Measurements from ENCODE around the gene SKAP1.
"Not testable (repeated sequence)": the region's sequence is repeated elsewhere in the genome, so short reads cannot be mapped to it uniquely, and the experiment has no call there.

SKAP1 gene

DNA sequence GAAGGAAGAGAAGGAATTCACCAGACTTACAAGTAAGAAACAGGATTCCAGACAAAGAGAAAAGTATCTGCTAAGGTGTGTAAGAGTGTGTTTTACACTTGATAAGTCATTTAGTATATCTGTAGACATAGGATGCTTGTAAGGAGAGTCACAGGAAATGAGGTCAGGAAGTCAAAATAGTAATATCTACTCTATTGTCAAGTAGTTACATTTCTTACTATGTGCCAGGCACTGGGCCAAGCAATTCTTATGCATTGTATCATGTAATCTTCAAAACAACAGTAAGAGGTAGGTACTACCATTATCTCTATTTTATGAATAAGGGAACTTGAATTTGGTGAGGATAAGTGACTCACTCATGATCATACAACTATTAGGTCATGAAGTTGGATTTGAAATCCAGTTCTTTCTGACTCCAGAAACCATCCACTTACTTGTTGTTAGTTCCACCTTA, 193.3 kb downstream of the SKAP1 start:
- Mint-ChIP-seq H3K4me1 (peaks cover 9% of the 10 kb centered on the region), H3K4me3 (no peak overlapping the region), H3K27ac (no peak overlapping the region), H3K27me3 (peaks cover 20% of the 10 kb centered on the region), H3K36me3 (peaks cover 5% of the 10 kb centered on the region), H3K9me3 (no peaks in the 10 kb centered on the region)
- no peak for ATAC-seq

DNA sequence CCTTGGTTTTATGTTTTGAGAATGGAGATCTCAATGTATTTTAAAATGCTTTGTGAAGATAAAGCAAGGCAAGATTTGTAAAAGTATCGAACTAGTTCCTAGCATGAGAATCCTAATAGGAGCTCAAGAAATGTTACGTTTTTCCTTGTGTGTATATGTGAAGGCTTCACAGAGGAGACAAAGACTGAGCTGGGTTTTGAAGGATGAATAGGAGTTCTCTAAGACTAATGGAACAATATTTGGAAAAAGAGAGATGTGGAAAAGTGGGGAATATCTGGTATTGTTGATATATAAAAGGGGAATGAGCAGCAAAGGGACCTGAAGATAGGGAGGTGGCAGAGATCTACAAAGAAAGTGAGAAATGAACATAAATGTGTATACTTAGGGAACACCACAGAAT, 195.1 kb downstream of the SKAP1 start:
- H3K4me1 Mint-ChIP-seq: no peaks in the 10 kb centered on the region
- no peak overlapping the region for H3K27ac Mint-ChIP-seq
- peaks cover 26% of the 10 kb centered on the region for H3K27me3 Mint-ChIP-seq
- no peaks in the 10 kb centered on the region for H3K9me3 Mint-ChIP-seq
- H3K4me3 Mint-ChIP-seq: no peak overlapping the region
- H3K36me3 Mint-ChIP-seq: peaks cover 5% of the 10 kb centered on the region
- no peak for ATAC-seq

DNA sequence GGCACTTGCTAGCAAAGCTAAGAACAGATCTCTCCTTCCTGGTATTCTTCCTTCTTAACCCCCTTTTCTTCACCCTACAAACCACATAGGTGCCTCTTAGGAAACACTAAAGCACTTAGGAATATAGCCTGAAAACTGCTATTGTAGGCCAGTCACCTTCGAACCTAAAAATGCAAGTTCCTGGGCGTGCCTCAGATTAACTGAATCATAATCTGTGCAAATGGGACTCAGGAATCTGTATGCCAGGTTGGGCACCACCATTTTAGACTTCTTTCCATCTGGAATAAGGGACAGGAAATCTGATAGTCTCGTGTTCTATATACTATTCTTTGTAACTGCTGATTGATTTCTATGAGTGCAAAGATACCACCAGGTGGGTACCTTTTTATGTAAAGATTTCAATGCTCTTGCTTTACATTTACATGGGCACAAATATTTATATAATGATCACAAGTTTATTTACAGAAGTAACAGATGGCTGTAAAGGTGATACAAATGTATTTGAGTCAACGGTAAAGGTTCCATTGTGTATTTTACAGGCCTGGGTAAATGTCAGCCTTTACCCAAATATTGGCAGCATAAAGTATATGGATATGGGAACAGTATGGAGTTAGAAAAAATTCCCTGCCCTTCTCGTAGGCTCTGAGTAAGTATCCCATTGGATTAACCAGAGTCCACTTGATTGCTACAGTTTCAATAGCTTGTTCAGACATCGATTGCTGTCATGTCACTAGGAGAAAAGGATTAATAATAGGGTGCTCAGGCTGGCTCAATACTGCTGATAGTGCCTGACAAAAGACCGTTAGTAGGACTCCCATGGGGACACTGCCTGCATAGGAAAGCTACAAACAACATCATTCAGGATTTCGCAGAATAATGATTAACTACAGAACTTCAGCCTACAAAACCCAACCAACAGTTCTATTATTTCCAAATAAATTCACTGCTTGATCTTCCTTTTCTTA, 197.7 kb downstream of the SKAP1 start:
- Mint-ChIP-seq H3K36me3 (peaks cover under 1% of the 10 kb centered on the region), H3K27ac (no peak overlapping the region), H3K9me3 (no peaks in the 10 kb centered on the region), H3K4me3 (no peak overlapping the region), H3K4me1 (no peaks in the 10 kb centered on the region), H3K27me3 (peaks cover 19% of the 10 kb centered on the region)
- ATAC-seq: no peak

DNA sequence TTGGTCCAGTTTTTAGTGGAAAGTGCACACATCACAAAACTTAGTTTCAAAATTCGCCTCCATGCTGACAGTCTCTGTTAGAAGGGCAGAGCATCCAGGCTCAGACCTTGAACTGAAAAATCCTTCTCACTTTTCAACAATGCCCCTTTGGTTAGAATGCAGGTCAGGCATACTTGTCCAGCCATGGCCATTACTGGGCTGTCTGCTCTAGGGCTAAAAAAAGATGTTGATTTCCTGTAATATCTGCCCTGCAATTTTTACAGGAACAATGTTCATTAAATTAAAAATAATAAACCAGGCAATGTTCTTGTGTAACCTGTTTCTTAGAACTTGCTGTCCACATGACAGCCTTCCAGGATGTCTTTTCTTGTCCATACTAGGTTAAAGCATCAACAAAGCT, 200.1 kb downstream of the SKAP1 start:
- no peaks in the 10 kb centered on the region for H3K9me3 Mint-ChIP-seq
- no peaks in the 10 kb centered on the region for H3K4me1 Mint-ChIP-seq
- no peak for ATAC-seq
- H3K4me3 Mint-ChIP-seq: no peak overlapping the region
- no peak overlapping the region for H3K27ac Mint-ChIP-seq
- H3K27me3 Mint-ChIP-seq: peaks cover 18% of the 10 kb centered on the region
- H3K36me3 Mint-ChIP-seq: no peaks in the 10 kb centered on the region

DNA sequence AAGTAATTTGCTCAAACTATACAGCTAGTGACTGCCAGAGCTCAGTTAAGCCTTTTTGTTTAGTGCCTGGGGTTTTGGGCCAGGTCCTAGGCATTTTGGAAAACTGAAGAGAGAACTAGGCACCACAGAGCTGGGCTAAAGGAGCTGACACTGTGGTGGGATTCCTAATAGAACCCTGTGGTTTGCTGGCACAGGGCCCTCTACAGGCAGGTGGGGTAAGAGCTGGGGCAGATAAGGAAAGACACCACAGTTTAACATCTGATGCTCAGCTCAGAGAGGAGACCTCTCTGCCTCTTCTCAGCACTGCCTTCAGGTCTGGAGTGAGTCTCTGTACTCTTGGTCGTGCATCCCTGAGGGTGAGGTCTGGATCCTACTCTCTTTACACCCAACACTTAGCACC, 201.3 kb downstream of the SKAP1 start:
- no peaks in the 10 kb centered on the region for H3K36me3 Mint-ChIP-seq
- no peaks in the 10 kb centered on the region for H3K4me1 Mint-ChIP-seq
- no peaks in the 10 kb centered on the region for H3K9me3 Mint-ChIP-seq
- H3K27me3 Mint-ChIP-seq: peaks cover 18% of the 10 kb centered on the region
- no peak overlapping the region for H3K27ac Mint-ChIP-seq
- H3K4me3 Mint-ChIP-seq: no peak overlapping the region
- no peak for ATAC-seq

DNA sequence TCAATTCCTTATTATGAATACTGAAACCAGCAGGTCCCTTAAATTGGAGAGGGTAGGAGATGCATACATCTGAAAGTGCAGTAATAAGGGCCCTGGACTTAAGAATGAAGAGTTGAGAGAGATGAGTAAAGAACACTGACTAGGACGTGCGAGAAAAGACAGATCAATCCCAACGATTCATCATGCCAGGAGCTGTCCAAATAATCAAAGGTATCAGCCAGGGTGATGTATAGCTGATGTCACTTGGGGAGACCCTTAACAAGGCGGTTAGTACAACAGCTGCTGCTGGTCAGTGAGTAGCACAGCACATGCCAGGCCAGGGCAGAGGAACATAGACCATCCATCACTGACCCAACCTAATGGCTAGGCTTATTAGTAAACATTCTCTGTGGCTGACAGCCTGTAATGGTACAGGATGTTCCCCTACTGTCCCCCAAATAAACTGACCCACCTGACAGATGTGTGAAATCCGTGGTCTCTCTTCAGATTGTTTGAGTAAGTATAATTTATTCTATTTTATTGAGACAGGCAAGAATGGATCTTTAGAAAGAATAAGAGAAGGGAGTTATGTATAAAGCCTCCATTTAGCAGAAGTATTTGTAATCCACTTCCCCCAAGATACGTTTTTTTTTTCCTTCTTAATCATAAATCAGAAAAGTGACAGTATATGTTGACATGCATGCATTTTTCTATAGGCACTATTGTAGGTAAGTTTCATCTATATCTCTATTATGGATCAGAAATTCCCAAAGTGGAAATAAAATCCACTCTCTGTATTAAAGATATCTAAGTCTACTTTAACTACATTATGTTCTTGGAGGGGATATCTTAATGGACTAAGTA, 204.1 kb downstream of the SKAP1 start:
- Mint-ChIP-seq H3K27ac (no peak overlapping the region), H3K4me1 (no peaks in the 10 kb centered on the region), H3K36me3 (no peaks in the 10 kb centered on the region), H3K27me3 (no peaks in the 10 kb centered on the region), H3K9me3 (no peaks in the 10 kb centered on the region), H3K4me3 (no peak overlapping the region)
- no peak for ATAC-seq

DNA sequence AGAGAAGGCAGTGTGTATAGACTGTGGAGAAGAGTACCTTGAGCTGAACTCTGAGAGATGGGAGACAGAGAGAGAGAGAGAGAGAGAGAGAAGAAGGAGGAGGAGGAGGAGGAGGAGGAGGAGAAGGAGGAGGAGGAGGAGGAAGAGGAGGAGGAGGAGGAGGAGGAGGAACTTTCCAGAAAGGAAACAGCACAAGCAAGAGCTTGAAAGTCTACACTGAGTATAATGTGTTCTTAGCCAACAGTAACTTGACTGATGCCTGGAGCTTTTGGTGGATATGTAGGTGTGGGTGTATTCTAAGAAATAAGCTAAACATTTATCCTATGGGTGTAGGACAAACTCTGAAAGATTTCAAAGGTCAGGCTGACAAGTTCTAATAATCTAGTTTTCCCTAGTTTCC, 206.1 kb downstream of the SKAP1 start:
- no peak overlapping the region for H3K4me3 Mint-ChIP-seq
- no peaks in the 10 kb centered on the region for H3K9me3 Mint-ChIP-seq
- no peak overlapping the region for H3K27ac Mint-ChIP-seq
- H3K27me3 Mint-ChIP-seq: no peaks in the 10 kb centered on the region
- H3K36me3 Mint-ChIP-seq: no peaks in the 10 kb centered on the region
- H3K4me1 Mint-ChIP-seq: no peaks in the 10 kb centered on the region
- ATAC-seq: no peak

DNA sequence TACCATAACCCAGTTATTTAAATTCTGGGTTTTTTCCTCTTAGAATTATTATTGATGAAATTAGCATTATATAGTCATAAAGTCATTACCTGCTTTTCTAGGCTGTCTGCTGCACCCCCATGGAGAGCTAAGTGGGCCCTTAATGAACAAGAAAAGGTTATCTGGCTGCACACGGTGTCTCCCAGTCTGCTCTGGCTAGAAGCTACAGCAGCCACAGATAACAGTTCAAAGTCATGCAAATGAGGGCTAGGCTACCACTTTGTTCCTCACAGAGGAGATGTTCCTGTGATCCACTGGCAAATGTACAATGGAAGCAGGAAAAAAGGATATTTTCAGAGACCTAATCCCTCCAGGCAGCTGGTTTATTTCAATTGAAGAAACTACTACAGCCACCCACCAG, 210.4 kb downstream of the SKAP1 start:
- Mint-ChIP-seq H3K27ac (no peak overlapping the region), H3K4me3 (no peak overlapping the region), H3K9me3 (no peaks in the 10 kb centered on the region), H3K4me1 (no peaks in the 10 kb centered on the region), H3K27me3 (no peaks in the 10 kb centered on the region), H3K36me3 (no peaks in the 10 kb centered on the region)
- ATAC-seq: no peak

DNA sequence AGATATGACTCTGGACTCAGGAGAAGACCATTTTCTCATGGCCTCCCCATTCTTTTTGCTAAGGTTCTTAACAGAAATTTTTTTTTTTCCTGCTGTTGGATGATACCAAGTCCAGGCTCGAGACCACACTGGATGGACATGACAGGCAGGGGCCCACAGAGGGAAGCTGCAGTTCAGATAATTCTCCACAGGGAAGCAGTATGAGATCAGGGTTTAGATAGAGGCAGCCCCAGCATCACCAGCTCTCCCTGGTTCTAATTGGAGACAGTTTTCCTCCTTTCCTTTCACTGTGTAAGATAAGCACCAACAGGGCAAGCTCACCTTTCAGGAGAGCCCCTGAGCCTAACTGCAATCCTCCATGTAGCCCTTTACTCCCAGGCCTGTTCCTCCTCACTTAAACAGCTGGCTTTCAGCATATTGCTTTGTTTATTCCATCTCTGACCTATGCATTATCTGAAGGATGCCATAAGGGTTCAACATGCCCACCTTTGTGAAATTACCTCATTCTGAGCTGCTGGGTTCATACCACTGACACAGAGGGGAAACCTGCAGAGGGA, 214.4 kb downstream of the SKAP1 start:
- Mint-ChIP-seq H3K9me3 (no peaks in the 10 kb centered on the region), H3K36me3 (no peaks in the 10 kb centered on the region), H3K4me3 (no peak overlapping the region), H3K27ac (no peak overlapping the region), H3K4me1 (no peaks in the 10 kb centered on the region), H3K27me3 (no peaks in the 10 kb centered on the region)
- no peak for ATAC-seq

DNA sequence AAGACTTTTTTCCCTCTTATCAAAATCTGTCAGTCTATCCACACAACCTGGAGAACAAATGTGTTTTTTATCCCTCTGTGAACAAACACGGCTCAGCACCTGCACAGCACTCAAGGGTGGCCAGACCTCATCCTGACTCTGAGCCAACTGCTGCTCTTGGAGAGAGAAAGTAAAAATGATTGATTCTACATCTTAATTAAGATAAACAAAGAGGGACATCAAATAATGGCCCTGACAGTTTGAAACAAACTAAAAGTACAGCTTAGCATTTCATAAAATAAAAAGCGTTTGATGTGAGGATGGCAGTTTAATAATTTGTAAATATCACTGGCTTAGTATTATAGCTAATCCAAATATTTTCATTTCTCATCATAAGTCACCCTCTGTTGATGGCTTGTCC, 216.2 kb downstream of the SKAP1 start:
- no peak overlapping the region for H3K27ac Mint-ChIP-seq
- no peaks in the 10 kb centered on the region for H3K9me3 Mint-ChIP-seq
- H3K27me3 Mint-ChIP-seq: no peaks in the 10 kb centered on the region
- H3K4me3 Mint-ChIP-seq: no peak overlapping the region
- no peaks in the 10 kb centered on the region for H3K36me3 Mint-ChIP-seq
- no peaks in the 10 kb centered on the region for H3K4me1 Mint-ChIP-seq
- no peak for ATAC-seq

DNA sequence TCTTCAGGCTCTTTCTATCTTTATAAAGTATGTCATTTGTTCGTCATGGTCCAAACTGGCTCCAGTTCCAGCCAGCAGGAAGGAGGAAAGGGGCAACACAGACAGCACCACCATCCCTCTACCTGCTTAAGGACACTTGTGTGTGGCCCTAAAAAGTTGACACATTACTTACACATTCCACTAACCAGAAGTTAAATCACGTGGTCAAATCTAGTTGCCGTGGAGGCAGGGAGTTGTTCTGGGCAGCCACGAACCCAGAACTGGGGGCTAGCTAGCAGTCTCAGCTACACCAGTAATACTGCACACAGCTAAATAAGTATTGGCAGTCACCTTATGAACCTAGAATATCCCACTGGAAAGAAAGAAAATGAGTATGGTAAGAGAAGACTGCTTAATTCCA, 218.2 kb downstream of the SKAP1 start:
- no peak overlapping the region for H3K4me3 Mint-ChIP-seq
- no peaks in the 10 kb centered on the region for H3K27me3 Mint-ChIP-seq
- H3K4me1 Mint-ChIP-seq: no peaks in the 10 kb centered on the region
- no peak overlapping the region for H3K27ac Mint-ChIP-seq
- no peak for ATAC-seq
- H3K9me3 Mint-ChIP-seq: no peaks in the 10 kb centered on the region
- H3K36me3 Mint-ChIP-seq: no peaks in the 10 kb centered on the region

DNA sequence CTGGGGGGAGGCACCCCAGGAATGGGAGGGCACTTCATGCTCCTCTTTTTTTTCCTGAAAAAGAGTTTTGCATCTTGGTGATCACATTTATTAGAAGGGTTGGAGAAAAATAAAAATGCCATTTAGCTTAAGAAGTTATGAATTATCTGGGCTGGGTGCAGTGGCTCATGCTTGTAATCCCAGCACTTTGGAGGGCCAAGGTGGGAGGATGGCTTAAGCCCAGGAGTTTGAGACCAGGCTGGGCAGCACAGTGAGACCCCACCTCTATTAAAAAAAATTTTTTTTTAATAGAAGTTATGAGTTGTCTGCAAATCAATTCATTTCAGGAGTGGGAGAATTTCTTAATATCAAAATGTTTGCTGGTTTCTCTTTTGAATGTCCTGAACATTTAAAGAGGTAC, 219.0 kb downstream of the SKAP1 start:
- Mint-ChIP-seq H3K27ac (no peak overlapping the region), H3K4me3 (no peak overlapping the region)

DNA sequence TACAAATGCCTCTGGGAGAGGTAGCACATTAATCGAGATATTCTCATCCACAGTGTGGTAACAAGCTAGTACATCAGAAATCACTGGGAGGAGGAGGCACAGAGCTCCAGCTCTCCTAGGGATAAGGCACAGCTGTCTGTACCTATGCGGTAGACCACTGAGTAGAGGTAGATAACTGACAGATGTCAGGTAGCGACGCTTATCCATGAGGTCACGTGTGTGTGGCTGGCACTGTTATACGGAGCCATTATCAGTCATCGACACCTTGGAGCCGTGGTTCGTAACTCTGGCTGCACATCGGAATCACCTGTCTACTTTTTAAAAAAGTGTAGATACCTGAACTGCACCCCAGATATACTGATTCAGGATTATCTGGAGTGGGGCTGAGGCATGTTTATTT, 220.0 kb downstream of the SKAP1 start:
- Mint-ChIP-seq H3K36me3 (no peaks in the 10 kb centered on the region), H3K27ac (no peak overlapping the region), H3K4me3 (no peak overlapping the region), H3K4me1 (no peaks in the 10 kb centered on the region), H3K9me3 (no peaks in the 10 kb centered on the region), H3K27me3 (peaks cover 12% of the 10 kb centered on the region)
- no peak for ATAC-seq

More for the DNA sequence above, 219.0 kb downstream of the SKAP1 start:
- Mint-ChIP-seq H3K9me3 (no peaks in the 10 kb centered on the region), H3K4me1 (no peaks in the 10 kb centered on the region), H3K36me3 (no peaks in the 10 kb centered on the region), H3K27me3 (peaks cover 2% of the 10 kb centered on the region)
- no peak for ATAC-seq

DNA sequence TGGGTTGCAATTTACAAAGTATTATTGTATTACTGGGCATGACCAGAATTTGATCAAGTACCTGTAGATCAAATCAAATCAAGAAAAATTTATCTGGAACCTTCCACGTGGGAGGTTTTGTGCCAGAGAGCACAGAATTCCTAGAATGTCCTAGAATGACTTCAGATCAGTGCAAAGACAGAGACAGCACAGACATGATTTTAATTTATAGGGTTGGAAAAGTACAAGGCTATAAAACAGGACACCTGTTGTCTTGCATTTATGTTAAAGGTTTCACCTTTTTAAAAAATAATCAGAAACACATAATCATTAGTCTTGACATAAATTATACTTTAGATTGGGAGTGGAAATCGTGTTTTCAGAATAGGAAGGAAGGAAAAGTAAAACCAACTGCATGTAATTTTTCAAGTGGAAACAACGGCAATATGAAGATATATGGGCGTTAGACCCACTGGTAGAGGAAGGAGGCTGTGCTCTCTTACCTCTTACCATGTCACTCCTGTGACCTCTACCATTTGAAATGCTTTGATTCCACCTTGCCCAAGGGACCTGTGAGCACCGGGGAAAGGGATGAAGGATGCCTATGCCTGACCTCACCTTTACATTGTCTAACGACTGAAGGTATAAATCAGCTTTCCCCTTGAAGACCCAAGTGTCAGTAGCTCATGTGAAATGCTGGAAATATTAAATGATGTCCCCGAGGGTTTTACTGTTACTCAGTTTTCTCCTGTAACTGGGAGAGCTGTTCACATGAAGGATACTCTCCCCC, 222.1 kb downstream of the SKAP1 start:
- Mint-ChIP-seq H3K27me3 (peaks cover 16% of the 10 kb centered on the region), H3K36me3 (no peaks in the 10 kb centered on the region), H3K27ac (no peak overlapping the region), H3K4me3 (no peak overlapping the region), H3K9me3 (no peaks in the 10 kb centered on the region), H3K4me1 (no peaks in the 10 kb centered on the region)
- ATAC-seq: no peak

DNA sequence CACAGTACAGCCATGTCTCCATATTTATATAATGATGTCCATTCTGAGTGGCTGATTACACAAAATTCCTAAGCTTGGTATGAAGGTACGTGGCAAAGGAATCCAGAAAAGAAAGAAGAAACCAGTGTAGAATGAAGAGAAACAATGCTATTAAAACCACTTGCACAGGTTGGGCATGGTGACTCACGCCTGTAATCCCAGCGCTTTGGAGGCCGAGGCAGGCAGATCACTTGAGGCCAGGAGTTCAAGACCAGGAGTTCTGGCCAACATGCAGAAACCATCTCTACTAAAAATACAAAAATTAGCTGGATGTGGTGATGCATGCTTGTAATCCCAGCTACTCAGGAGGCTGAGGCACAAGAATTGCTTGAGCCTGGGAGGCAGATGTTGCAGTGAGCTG, 223.0 kb downstream of the SKAP1 start:
- H3K27ac Mint-ChIP-seq, H3K4me3 Mint-ChIP-seq, ATAC-seq, H3K36me3 Mint-ChIP-seq, H3K4me1 Mint-ChIP-seq, H3K9me3 Mint-ChIP-seq: not testable (repeated sequence)
- peaks cover 16% of the 10 kb centered on the region for H3K27me3 Mint-ChIP-seq

Data from stimulated activated memory B cell treated with anti-CD40 and anti-IgM and Interleukin-4, amounts not matched to agents 10 μg/mL and 1 μg/mL and 100 μg/mL, for 72 hours (primary cell).